Measurements from ENCODE around the gene AOAH. TPM values are rescaled to one million over a fixed set of nuclear protein-coding genes. Genes with fewer than 3 reads are reported as not detected.

The AOAH gene
- total RNA-seq, 1 experiment from 2014 or later: 0.05 TPM

- in situ Hi-C loops (cut with HindIII; ENCODE audit: low pct_unique_long_range_greater_than_20kb, low sequenced_read_pairs): no loop called here
Measured at GRCh38 chr7:36626111-36626510, 98.2 kb downstream of the AOAH start.

GRCh38 chr7:36625247-36625646, 99.0 kb downstream of the AOAH start:
- DNase-seq (ENCODE audit: low read depth, low spot score): no peak
- in situ Hi-C loops (cut with HindIII; ENCODE audit: low pct_unique_long_range_greater_than_20kb, low sequenced_read_pairs): no loop called here

More at GRCh38 chr7:36626111-36626510, 98.2 kb downstream of the AOAH start:
- DNase-seq (ENCODE audit: low read depth, low spot score): no peak

- in situ Hi-C loops (cut with HindIII; ENCODE audit: low pct_unique_long_range_greater_than_20kb, low sequenced_read_pairs): no loop called here
Measured at GRCh38 chr7:36623247-36623646, 101.0 kb downstream of the AOAH start.

GRCh38 chr7:36621396-36621795, 102.9 kb downstream of the AOAH start:
- DNase-seq (ENCODE audit: low read depth, low spot score): no peak
- in situ Hi-C loops (cut with HindIII; ENCODE audit: low pct_unique_long_range_greater_than_20kb, low sequenced_read_pairs): no loop called here

More at GRCh38 chr7:36623247-36623646, 101.0 kb downstream of the AOAH start:
- no peak for DNase-seq (ENCODE audit: low read depth, low spot score)

GRCh38 chr7:36620166-36620708, 104.1 kb downstream of the AOAH start:
- no peak for DNase-seq (ENCODE audit: low read depth, low spot score)
- in situ Hi-C loops (cut with HindIII; ENCODE audit: low pct_unique_long_range_greater_than_20kb, low sequenced_read_pairs): no loop called here

- in situ Hi-C loops (cut with HindIII; ENCODE audit: low pct_unique_long_range_greater_than_20kb, low sequenced_read_pairs): no loop called here
- no peak for DNase-seq (ENCODE audit: low read depth, low spot score)
Measured at GRCh38 chr7:36617408-36617807, 106.9 kb downstream of the AOAH start.

- in situ Hi-C loops (cut with HindIII; ENCODE audit: low pct_unique_long_range_greater_than_20kb, low sequenced_read_pairs): no loop called here
- no peak for DNase-seq (ENCODE audit: low read depth, low spot score)
Measured at GRCh38 chr7:36615852-36616540, 108.3 kb downstream of the AOAH start.

GRCh38 chr7:36614959-36615358, 109.3 kb downstream of the AOAH start:
- in situ Hi-C loops (cut with HindIII; ENCODE audit: low pct_unique_long_range_greater_than_20kb, low sequenced_read_pairs): no loop called here
- DNase-seq (ENCODE audit: low read depth, low spot score): no peak

GRCh38 chr7:36613031-36613614, 111.2 kb downstream of the AOAH start:
- in situ Hi-C loops (cut with HindIII; ENCODE audit: low pct_unique_long_range_greater_than_20kb, low sequenced_read_pairs): no loop called here
- DNase-seq (ENCODE audit: low read depth, low spot score): no peak

GRCh38 chr7:36611703-36612102, 112.6 kb downstream of the AOAH start:
- DNase-seq (ENCODE audit: low read depth, low spot score): no peak
- in situ Hi-C loops (cut with HindIII; ENCODE audit: low pct_unique_long_range_greater_than_20kb, low sequenced_read_pairs): no loop called here

GRCh38 chr7:36607721-36608095, 116.6 kb downstream of the AOAH start:
- in situ Hi-C loops (cut with HindIII; ENCODE audit: low pct_unique_long_range_greater_than_20kb, low sequenced_read_pairs): no loop called here
- no peak for DNase-seq (ENCODE audit: low read depth, low spot score)

- in situ Hi-C loops (cut with HindIII; ENCODE audit: low pct_unique_long_range_greater_than_20kb, low sequenced_read_pairs): no loop called here
- no peak for DNase-seq (ENCODE audit: low read depth, low spot score)
Measured at GRCh38 chr7:36606976-36607720, 117.1 kb downstream of the AOAH start.

GRCh38 chr7:36606153-36606975, 117.9 kb downstream of the AOAH start:
- DNase-seq (ENCODE audit: low read depth, low spot score): no peak
- in situ Hi-C loops (cut with HindIII; ENCODE audit: low pct_unique_long_range_greater_than_20kb, low sequenced_read_pairs): no loop called here

GRCh38 chr7:36605261-36606051, 118.8 kb downstream of the AOAH start:
- DNase-seq (ENCODE audit: low read depth, low spot score): no peak
- in situ Hi-C loops (cut with HindIII; ENCODE audit: low pct_unique_long_range_greater_than_20kb, low sequenced_read_pairs): no loop called here

- in situ Hi-C loops (cut with HindIII; ENCODE audit: low pct_unique_long_range_greater_than_20kb, low sequenced_read_pairs): no loop called here
- DNase-seq (ENCODE audit: low read depth, low spot score): no peak
Measured at GRCh38 chr7:36604806-36605205, 119.5 kb downstream of the AOAH start.

GRCh38 chr7:36602934-36603887, 121.1 kb downstream of the AOAH start:
- no peak for DNase-seq (ENCODE audit: low read depth, low spot score)
- in situ Hi-C loops (cut with HindIII; ENCODE audit: low pct_unique_long_range_greater_than_20kb, low sequenced_read_pairs): no loop called here

Measured in SK-MEL-5 (cell line).